Stomach (tissue), 9 donors: ENCODE measurements around the gene SLC25A42. TPM values are rescaled to one million over a fixed set of nuclear protein-coding genes. Genes with fewer than 3 reads are reported as not detected.
A peak's percentile ranks its signal among the peaks of the same experiment; 100 is the strongest.

ENCODE experiments used
- DNase-seq, 2 donors: peaks; one replicate each; pipeline versions ENCODE4 v3.0.0 to v3.0.0-alpha.2; 2013 to 2019
- H3K27ac ChIP-seq, 5 donors: fragments of 200-600 bp in 4 of 5; sonication (generic) in 4 of 5; one replicate each; pipeline ENCODE4 v1.5.1; 2013 to 2019; ENCODE audit warnings: mild to moderate bottlenecking in 1 of 5, moderate library complexity in 1 of 5
- H3K27me3 ChIP-seq, 3 donors: fragments of 200-600 bp; sonication (generic); one replicate each; pipeline ENCODE4 v1.5.1; 2017 to 2019; ENCODE audit warnings: mixed run types in 1 of 3
- H3K36me3 ChIP-seq, 4 donors: fragments of 200-600 bp; sonication (generic); 1 replicate in 3 of 4; 2 replicates in 1 of 4; pipeline ENCODE4 v1.5.1; 2016 to 2019
- H3K4me1 ChIP-seq, 4 donors: fragments of 200-600 bp; sonication (generic); one replicate each; pipeline ENCODE4 v1.5.1; 2016 to 2019
- H3K4me3 ChIP-seq, 4 donors: fragments of 200-600 bp; sonication (generic) in 3 of 4; one replicate each; pipeline ENCODE4 v1.5.1; 2016 to 2019; ENCODE audit warnings: mild to moderate bottlenecking in 1 of 4
- H3K9me3 ChIP-seq, 4 donors: fragments of 200-600 bp; sonication (generic); one replicate each; pipeline ENCODE4 v1.5.1; 2016 to 2019
- CTCF ChIP-seq, 7 experiments: fragments of 450-650 bp in 4 of 7; fragments of 200-600 bp in 3 of 7; sonication (generic) in 3 of 7; IDR thresholded peaks; one replicate each; pipeline ENCODE4 v1.5.1; 2016 to 2019; ENCODE audit warnings: antibody characterized with exemption in 7 of 7, control low read depth in 2 of 7, mild to moderate bottlenecking in 1 of 7
- EP300 ChIP-seq: sonication (generic); formaldehyde crosslinking; IDR thresholded peaks from one replicate; pipeline ENCODE4 v1.6.1; 2017; ENCODE audit warnings: antibody characterized with exemption
- POLR2A ChIP-seq, 4 donors: fragments of 450-650 bp; IDR thresholded peaks; one replicate each; pipeline ENCODE4 v1.6.1; 2016; ENCODE audit warnings: antibody characterized with exemption in 4 of 4, control low read depth in 2 of 4, mild to moderate bottlenecking in 1 of 4, moderate library complexity in 1 of 4
- POLR2AphosphoS5 ChIP-seq, 3 donors: sonication (generic); formaldehyde crosslinking; IDR thresholded peaks; one replicate each; pipeline ENCODE4 v1.6.1; 2016; ENCODE audit warnings: antibody characterized with exemption in 3 of 3
- WGBS, 5 donors: extraction: QIAGEN DNeasy Blood & Tissue Kit in 3 of 5; methylation state at CpG; one replicate each; pipeline versions ENCODE4 v1.1.5 to v1.1.7; 2013 to 2018; 5-methylcytosine and 5-hydroxymethylcytosine counted together
- intact Hi-C: fragments of 100-400 bp; cut with DNase I; formaldehyde crosslinking; loops from one replicate; pipeline ENCODE4 v1.15.1; 2023; ENCODE audit warnings: low total_unique reads
- polyA plus RNA-seq, 3 donors: library from polyadenylated mRNA; stranded (reverse); fragments of 200-250 nt; gene quantifications; one replicate each; pipeline ENCODE4 v1.2.3, GENCODE V29; 2013
- total RNA-seq, 5 donors: library from RNA; depleted of rRNA; stranded (reverse); fragments of >200 nt; gene quantifications; one replicate each; pipeline versions ENCODE4 v1.1.0 to v1.2.3, GENCODE V29; 2014 to 2016
- donor health status: healthy with polysubstance abuse.
- donor health status: Bipolar disorder and iron deficiency.
- donor health status: healthy.

The SLC25A42 gene
- total and polyA plus RNA-seq, 8 donors = 3.7 to 54.8 (median 6.7) TPM

- no peaks in the 10 kb centered on the region for H3K9me3 ChIP-seq
- no peak for TF ChIP-seq POLR2A (IDR thresholded peaks at IDR 0.05)
- TF ChIP-seq CTCF (IDR thresholded peaks at IDR 0.05) = peak in 1 of 7 experiments; percentile 9
- no peaks in the 10 kb centered on the region for H3K27me3 ChIP-seq
- WGBS, 5 donors = 1 to 4% (median 1%) methylated on average over 14 to 29 of the region's 29 CpGs
- DNase-seq = no peak
- H3K27ac ChIP-seq = peak overlapping the region; percentile 27 to 88 (median 79)
- peaks cover 0 to 10% (median 4%) of the 10 kb centered on the region in 4 donors for H3K36me3 ChIP-seq
- peak overlapping the region; percentile 76 to 94 (median 82) for H3K4me3 ChIP-seq
- peaks cover 22 to 70% (median 48%) of the 10 kb centered on the region in 4 donors for H3K4me1 ChIP-seq
- intact Hi-C loops = no loop called here
Measured at GRCh38 chr19:19064098-19064722, 416 bp downstream of the SLC25A42 start.

DNA sequence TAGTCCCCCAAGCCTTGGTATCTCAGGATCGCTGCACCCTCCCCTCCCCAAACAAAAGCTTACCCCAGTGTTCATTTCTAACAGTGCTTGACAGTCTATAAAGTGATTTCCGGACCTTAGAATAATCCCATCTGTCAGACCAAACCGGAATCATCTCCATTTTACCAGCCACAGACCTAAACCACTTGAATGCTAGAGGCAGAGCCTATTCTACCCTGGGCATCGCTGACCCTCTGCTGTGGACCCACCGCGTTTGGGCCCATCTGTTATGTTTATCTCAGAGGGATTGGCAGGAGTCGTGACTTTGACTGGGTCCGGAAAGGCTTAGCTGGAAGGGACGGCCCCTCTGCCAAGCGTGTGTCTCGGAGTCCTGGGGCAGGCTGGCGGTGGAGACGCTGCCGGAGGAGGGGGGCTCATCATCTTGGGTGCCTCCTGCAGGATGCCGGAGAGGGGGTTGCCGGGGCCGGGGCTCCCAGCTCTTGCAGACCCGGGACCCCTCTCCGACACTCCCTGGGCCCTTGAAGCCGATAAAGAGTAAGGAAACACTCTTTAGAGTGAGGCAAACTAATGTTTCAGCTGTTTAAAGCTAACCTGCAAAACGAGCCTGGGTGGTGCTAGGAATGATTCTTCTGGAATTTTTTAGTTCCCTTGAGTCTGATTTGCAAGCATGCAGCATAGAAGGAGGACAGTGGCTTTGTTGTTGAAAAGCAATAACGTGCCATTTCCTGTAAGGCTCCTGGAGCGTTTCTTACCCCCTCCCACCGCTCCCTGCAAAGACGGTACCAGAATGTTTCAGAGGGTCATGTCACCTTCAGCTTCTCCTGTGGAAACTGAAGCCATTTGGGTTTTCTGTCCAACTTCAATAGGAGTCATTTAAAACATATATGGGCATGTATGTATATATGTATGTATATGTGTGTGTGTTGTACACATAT is 1.3 kb downstream of the SLC25A42 start:
- no peaks in the 10 kb centered on the region for H3K27me3 ChIP-seq
- intact Hi-C loops = no loop called here
- no peak for TF ChIP-seq EP300
- no peak for TF ChIP-seq POLR2AphosphoS5 (IDR thresholded peaks at IDR 0.05)
- TF ChIP-seq POLR2A (IDR thresholded peaks at IDR 0.05) = no peak
- TF ChIP-seq CTCF (IDR thresholded peaks at IDR 0.05) = no peak
- H3K4me3 ChIP-seq = peak overlapping the region; percentile 76 to 94 (median 82)
- WGBS, 5 donors = 1 to 4% (median 2%) methylated on average over 21 to 25 of the region's 25 CpGs
- no peaks in the 10 kb centered on the region for H3K9me3 ChIP-seq
- H3K4me1 ChIP-seq = peaks cover 22 to 76% (median 52%) of the 10 kb centered on the region in 4 donors
- H3K27ac ChIP-seq = peak overlapping the region; percentile 2 to 88 (median 79)
- H3K36me3 ChIP-seq = peaks cover 0 to 1% (median 0%) of the 10 kb centered on the region in 4 donors
- DNase-seq = peak in 1 of 2 donors; percentile 39

DNA sequence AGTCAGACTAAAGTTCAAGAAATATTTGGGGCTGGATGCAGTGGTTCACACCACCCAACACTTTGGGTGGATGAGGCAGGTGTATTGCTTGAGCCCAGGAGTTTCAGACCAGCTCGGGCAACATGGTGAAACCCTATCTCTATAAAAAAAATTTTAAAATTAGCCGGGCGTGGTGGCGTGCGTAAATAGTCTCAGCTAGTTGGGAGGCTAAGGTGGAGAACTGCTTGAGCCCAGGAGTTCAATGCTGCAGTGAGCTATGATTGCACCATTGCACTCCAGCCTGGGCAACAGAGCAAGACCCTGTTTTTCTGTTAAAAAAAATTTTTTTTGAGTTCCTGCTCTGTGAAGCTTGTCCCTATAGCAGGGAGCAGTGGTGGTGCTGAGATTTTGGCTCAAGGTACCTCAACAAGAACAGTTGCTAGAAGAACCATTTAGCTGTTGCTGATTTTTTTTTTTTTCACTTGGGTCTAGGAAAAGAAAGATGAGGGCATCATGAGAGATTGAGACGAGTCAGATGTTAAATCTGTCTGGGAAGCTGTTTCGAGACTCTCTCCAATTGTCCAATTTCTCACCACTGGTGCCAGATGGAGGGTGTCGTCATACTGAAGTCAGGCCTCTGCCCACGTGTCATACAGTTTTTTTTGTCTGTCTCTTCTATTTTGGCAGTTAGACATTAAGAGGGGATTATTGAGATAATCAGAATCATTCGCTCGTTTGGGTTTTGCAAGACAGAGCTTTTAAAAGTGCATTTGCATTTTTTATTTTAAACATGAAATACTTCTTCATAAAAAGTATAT is 3.7 kb downstream of the SLC25A42 start:
- WGBS, 5 donors = 73 to 77% (median 75%) methylated on average over 11 of the region's 11 CpGs
- H3K27me3 ChIP-seq = no peaks in the 10 kb centered on the region
- H3K9me3 ChIP-seq = no peaks in the 10 kb centered on the region
- H3K36me3 ChIP-seq = no peaks in the 10 kb centered on the region
- H3K27ac ChIP-seq = no peak overlapping the region
- H3K4me1 ChIP-seq = peaks cover 22 to 60% (median 42%) of the 10 kb centered on the region in 4 donors
- intact Hi-C loops = no loop called here
- TF ChIP-seq POLR2AphosphoS5 (IDR thresholded peaks at IDR 0.05) = no peak
- no peak for TF ChIP-seq POLR2A (IDR thresholded peaks at IDR 0.05)
- no peak for TF ChIP-seq EP300
- TF ChIP-seq CTCF (IDR thresholded peaks at IDR 0.05) = no peak
- no peak for DNase-seq
- no peak overlapping the region for H3K4me3 ChIP-seq
